NCI-H2107 treated with DMSO at 0.1 percent for 48 hours (cell line): Measurements from ENCODE around the gene HOXA5.

Experiments
- DNase-seq: peaks from one replicate; lab custom pipeline; 2025; ENCODE audit not compliant: unreplicated experiment; lab: John Stamatoyannopoulos, UW

Gene HOXA5

DNA sequence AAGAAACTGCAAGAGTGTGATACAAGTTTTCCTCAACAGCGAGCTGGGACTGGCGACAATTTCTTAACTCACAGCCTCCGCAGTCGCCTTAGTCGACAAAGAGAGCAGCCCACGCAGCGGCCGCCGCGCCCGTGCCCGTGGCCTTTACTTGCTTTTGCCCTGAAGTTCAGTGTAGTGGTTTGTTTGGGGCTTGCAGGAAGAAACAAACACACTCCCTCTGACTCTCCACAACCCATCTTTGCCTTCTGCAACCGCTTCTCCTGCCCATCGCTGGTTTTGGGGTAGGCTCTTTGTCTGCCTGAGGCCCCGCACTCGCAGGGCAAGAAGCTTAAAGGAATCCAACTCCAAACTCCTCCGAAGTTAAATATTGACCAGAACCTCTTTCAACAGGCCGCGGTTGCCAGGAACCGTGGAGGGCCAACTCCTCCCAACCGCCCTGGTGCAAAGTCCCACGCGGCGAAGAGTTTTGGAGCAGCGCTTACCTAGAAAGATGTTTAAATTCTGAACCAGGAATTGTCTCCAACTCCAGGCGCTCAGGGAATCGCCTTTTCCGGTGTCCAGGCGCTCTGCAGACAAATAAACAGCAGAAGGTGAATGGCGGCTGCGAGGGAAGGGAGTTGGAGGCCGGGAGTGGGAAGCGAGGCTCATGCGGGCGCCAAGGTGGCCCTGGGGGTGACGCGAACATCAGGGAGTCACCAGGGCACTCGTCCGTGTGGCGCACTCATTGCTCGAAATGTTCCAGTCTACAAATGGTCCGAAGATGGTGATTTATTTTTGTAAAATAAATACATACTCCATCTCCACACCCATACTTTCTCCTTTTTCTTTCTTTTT, 21.2 kb downstream of the HOXA5 start:
- DNase-seq = no peak

DNA sequence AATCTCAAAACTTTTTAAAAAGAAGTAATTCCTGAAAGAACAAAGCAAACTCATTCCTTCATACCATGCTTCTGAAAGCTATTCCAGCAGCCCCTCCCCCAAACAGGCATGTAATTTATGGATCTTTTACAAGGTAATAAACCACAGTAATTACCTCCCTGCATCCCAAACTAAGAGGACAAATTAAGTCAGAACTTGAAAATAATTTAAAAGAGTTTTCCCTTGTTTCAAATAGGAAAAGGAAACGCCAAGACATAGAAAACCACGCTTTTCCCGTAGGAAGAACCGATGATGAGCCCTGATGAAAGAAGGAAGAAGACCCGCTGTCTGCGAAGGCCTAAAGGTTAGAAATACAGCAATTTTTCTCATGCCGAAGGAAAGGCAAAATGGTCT, 21.8 kb downstream of the HOXA5 start:
- DNase-seq = no peak

DNA sequence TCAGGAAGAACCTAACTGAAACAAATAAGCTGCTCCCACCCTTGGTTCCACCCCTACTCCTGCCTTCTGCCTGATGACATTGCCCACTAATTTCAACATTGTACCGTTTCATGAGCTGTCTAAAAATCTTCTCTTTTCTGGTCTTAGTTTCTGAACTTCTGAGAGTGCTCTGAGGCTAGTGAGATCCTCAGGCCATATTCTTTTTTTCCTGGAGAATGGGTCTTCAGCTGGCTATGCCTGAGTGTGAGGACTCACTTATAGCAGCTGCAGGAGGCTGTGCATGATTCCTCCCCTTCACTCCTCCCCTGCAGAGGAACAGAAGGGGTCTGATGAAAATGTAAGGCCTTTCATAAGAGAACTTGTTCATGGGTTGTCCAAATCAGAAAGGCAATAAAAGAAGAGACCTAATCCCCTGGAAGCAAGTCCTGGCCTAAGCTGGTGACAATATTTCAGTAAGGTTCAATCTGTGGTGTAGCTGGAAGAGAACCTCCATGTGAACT, 24.0 kb downstream of the HOXA5 start:
- DNase-seq = no peak

DNA sequence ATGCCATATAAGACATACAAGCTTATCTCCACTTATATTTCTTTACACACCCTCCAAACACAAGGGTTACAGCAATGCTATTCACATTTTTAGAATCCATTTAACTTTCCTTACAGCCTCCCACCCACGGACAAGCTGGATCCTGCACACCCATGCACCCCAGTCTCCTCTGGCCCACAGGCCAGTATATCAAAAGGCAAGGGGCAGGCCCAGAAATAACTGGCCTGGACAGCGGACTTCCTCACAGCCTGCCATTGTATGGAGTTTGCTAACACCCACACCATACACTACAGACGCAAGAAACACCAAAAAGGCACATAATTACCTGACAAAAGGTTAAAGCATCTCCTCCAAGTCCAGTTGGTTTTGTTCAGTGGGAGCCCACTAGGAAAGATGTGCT, 24.9 kb downstream of the HOXA5 start:
- no peak for DNase-seq

DNA sequence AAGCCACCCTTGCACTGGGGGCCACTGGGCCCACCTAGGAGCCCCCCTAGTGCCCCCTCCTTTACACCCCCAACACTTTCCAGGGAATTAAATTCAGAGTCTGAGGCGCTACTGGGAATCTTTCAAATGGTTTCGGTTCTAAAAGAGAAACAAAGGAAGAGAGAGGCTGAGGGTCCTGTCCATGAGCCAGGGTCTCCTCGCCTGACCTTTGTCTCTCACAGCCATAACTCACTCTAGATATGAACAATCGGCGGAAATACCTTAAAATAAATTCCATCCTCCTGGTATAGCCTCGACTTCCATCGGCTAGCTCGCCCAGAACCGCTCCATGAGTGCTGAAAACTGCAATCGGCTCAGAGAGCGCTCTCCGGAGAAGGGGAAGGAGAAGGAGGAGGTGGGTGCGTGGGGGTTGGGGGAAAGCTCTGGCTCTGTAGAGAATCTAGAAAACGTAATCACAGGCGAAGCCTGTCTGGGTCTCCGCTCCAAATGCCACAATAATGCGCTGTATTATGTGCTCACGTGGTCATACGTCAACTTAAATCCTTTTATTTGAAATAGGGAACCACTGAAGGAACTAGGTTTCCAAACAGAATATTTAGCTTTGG, 25.5 kb downstream of the HOXA5 start:
- DNase-seq = no peak

DNA sequence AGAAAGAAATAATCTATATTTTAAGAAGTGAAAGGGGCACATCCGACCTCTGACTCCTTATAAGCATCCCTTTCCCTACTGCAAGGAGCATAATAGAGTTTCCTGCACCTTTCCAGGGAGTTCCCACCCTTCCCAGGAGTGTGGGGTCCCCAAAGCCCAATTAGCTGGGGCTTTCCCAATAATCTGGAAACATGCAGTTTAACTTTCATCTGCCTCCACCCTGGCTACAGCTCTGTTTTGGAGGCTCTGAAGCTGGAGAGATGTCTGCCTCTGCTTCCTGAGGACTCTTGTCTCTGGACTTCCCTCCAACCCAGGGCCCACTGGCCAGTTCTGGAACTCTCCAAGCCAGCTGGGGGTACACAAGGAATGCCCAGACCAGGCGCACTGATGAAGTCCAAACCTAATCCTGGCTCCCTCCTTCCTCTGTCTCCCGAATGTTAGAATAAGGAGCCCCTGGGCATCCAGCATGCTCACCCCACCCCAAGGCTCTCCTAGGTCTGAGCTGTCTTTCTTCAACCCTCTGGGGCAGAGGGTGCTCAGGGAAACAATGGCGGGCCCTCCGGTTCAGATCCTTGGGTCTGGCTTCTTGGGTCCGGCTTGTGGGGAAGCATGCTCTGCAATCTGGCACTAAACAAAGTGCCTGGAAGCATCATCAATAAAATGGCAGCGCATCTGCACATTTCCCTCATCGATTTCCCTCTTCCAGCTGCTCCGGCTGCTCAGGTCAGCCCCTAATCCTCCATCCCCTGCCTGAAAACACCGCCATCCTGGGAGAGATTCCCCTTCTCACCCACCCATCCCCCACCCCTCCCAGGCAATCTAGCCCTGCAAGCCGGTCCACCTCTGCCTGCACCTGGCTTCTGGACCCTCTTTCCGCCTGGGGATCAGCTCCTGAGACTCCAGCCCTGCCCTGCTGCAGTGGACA, 26.3 kb downstream of the HOXA5 start:
- DNase-seq = no peak

DNA sequence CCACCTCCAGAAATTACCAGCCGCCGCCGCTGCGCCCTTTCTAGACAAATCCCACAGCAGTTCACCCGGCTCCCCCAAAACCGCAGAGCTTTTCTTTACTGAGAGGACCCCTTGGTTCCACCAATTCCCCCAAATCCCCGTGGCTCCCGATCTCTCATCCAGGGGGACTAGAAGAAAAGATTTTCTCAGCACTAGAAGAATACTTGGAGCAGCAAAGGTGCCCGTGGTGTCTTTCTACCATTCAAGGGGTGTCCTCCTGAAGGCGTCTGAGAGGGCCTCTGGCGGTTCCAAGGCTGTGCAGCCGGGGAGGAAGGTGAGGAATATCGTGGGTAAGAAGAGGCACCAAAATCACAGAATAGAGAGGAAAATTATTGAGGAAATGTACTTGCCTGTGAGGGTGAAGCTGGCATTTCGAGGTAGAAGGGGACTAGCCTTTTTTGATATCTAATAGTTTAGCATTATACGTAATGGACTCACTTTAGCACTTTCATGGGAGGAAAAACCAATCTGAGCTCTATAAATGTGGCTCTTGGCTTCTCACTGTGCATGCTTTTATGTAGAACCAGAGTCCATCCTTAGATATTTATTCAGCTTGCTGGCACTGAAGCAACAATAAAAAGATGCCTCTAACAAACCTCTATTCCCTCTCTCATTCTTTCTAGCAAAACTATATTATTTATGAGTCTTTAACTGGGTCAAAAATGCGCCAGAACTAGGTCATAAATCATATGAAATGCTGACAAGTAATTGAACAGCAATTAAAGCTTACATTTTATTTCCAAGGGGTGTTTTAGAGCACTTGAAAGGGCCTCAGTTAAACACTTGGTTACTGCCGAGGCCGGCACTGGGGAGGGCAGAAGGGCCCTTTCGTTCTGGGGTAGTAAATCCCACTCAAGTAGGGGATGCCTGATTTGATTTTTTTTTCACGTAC, 27.2 kb downstream of the HOXA5 start:
- DNase-seq = no peak

DNA sequence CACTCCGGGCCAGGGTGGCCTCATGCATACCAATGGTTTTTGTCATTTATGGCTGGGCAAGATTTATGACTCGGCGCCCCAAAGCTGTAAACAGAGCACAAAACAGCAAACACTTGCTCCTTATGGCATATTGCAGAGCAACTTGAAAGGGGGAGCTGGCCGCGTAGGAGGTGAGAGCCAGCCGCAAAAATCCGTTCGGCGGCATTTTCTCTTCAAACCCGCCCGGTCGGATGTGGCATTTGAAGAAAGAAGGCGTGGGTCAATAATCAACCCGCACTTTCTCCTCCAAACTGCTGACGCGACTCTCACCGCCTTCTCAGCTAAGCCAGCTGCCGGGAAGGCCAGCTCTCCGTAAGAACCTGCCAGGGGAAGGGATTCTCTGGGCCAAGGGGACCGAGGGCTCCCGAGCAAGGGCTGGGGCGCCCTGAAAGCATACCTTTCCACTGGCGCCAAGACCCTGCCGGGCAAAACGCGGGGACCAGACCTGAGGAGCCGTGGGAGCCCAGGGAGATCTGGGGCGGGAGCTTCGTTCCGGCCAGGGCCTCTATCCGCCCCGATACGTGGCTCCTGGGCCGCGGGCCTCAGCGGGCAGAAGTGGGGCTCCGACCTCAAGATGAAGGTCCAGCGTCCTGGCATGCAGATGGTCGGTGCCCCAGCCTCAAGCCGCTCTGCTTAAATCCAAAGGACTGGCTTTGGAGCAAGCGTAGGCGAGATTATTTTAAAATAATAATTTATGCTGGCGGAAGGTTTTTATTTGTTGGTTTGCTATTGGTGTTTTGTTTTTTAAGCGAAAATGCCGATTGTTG, 28.1 kb downstream of the HOXA5 start:
- no peak for DNase-seq

DNA sequence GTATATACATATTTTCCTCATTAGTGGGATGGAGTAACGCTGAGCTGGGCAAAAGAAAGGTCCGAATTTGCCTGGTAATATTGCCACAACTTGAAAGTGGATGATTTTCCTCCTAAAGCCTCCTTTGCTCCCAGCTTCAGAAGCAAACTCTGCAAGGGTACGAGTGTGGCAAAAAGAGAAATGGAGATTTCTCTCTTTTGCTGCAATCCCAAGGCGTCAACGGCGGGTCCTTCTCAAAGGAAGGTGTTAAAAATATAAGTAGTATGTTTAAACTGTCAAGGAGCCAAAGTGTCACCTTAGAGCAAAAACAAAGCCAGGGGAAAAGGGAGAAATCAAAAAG, 28.6 kb downstream of the HOXA5 start:
- no peak for DNase-seq

DNA sequence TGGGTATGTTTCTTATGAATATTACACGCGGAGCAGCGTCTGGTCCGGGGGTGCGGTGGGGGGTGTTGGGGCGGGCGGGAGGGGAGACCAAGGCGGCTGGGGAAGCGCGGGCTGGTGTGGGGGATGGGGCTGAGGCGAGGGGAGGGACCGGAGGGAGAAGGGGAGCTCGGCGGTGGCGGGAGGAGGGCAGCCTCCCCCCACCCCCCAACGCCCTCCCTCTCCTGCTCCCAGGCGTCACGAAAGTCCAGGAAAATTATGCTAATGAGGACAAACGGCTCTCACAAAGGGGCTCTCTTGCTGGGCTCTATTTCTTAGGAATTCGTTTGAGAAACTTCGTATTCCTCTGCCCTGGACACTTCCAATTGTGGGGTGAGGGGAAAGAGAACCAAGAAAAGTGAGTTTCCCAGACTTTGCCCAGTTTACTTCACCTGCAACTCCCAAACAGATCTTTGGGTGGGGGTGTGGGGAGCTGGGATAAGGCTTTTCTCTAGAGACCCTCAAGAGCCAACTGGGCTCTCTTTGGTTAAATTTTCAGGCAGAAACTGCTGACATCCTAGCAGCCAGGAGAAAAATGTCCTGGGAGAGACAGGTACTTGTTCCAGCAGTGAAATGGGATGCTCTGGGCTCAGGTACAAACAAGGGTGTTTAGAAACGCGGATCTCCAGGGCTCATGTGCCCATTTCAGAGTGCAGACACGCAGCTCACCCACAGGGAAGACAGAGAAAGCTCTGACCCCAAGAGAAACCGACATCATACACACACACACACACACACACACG, 29.3 kb downstream of the HOXA5 start:
- DNase-seq = no peak

DNA sequence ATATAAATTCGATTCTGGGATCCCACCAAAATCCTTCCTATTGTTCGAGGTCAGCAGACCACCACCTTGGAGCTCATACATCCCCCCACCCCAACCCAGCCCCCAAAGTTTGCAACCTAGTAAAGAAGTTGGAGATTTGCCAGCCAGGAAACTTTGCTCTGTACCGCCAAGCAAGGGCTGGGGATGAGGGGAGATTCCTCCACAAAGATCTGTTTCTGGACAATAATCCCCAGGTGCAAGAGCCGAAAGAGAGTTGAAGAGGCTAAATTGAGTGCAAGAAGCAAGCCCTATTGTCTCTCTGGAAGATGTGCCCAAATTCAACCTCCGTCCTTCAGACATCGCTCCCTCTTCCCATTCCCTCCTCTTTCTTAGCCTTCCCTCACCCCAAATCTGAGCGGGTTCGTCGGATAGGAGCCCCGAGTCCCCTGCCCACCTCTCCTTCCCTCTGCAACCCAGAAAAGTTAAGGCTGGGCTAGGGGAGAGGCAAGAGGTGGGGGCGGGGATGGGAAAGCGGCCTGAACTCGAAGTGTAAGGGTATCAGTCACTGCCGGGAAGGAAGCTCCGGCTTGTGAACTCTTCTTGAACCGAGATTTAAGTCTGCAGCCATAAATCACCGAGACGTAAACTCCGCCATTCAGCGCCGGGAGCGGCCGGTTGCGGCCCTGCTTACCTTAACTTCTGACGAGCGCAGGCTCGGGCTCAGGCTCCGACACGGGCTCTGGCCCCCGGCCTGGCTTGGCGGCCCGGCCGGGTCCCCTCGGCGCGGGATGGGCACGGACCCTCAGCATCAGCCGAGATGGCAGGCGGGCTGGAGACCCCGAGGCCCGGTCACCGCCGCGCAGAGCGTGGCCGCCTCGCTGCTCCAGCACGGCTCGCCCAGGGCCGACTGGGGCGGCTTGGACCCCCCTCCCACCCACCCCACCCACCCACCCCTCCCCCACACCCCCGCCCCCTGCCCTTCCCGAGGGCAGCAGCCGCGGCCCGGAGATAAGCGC, 30.2 kb downstream of the HOXA5 start:
- DNase-seq = no peak

DNA sequence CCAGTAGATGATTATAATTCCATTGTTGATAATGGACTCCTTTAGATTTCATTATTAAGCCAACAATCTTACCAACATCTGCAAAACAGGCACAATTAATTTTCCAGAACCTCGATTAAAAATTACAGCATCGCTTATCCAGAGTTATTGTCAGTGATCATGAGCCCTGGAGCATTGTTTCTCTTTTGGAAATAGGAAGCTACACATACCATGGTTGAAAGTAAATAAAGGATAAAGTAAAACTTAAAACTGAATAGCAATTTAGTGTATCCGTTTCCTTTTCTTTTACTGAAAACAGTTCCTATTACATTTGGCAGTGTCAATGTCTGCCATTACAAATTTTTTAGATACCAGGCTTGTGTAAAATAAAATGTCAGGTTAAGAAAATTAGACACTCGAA, 31.1 kb downstream of the HOXA5 start:
- no peak for DNase-seq

DNA sequence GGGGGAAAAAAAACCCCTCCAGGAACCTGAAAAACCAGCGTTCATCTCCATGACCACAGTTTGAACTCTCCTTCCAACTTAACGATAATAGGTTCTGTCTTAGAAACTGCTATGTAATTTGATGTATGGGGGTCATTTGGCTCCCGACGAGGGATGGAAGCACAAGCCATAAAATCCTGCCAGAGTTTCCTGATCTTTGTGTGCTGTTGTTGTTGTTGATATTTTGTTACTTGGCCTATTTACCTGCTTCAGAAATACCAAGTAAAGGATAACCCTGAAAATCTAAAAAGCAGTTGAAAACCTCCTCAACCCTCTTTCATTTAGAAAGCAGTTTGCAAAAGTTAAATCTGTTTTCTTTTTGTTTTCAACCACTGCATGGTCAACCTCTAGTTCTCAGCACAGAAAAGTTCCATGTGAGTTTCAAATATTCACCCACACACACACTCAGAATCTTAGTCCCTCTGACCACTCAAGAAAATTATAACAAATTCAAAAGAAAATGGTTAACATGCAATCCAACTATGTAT, 31.7 kb downstream of the HOXA5 start:
- DNase-seq = no peak

DNA sequence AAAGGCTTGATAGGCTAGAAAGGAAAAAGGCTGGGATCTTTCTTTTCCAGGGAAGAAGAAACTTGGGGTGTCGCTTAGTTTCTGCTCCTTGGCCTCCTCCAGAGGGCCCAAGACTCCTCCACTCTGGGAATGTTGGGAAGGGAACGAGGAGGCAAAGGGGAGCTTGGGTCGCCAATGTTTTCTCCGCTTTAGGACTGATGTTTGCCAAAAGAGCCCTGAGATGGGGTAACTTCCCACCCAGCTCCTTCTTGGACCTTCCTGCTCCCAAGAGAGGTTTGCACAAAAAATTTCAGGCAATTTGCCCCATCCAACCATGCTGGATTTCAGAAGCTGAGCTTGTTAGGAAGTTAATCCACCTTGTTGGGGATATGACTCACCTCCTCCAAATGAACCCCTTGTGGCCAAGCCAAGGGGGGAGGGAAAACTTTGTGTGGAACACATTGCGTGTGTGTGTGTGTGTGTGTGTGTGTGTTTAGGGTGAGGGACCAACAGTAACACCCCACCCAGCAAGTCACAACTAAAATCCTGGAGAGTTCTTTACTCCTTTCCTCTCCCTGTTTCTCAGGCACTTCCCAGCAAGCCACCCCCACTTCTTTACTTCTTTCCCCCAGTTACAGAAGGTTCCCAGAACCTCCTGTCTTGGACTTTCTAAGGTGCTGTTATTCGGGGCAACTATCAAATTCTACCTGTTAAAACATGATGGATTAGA, 32.3 kb downstream of the HOXA5 start:
- DNase-seq = no peak

DNA sequence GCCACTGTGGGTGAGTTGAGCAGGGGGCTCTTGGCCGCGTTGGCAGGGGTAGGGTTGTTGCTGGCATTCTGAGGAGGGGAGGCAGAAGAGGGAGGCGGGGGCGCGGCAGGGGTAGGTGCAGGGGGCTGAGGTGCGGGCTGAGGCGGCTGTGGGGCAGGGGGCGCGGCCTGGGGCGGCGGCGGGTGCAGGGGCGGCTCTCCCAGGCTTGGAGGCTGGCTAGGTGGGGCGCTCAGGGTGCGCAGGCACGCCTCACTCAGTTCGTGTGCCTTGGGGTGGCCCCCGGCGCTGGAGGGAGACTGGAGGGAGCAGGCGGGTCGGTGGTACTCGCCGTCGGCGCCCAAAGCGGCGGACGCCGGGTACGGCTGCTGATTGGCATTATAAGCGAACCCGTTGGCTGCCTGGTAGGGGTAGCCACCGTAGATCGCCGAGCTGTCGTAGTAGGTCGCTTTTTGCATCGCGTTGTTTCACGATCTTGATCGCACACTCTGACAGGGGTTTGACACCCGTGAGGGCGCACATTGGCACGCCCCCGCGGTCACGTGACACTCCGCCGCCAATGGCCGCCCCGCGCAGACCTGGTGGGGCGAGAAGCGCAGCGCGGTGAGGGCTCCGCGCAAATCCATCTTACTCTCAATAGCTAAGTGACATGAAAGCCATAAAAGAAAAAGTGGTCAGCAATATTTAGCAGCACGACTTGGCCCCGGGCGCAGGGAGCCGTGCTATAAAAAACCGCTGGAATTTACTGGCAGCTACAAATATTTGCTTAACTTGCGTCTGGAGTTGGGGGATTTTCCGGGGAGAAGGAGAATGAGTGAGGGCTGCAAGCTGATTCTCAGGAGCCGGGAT, 33.1 kb downstream of the HOXA5 start:
- no peak for DNase-seq
